Osteoblast (primary cell): ENCODE measurements around the gene CD68. TPM values are rescaled to one million over a fixed set of nuclear protein-coding genes. Genes with fewer than 3 reads are reported as not detected.

Experiments
- DNase-seq: peaks from one replicate; pipeline ENCODE4 v3.0.0; 2011; ENCODE audit warnings: low spot score, mixed read lengths; ENCODE audit not compliant: insufficient read length; ENCODE audit errors: missing footprints
- H2AFZ ChIP-seq: 2 replicates; pipeline ENCODE4 v1.6.0; 2011; ENCODE audit warnings: mild to moderate bottlenecking, low read length
- H3K27ac ChIP-seq: 2 replicates; pipeline ENCODE4 v1.5.1; 2011; ENCODE audit warnings: mild to moderate bottlenecking, low read depth, low read length, moderate library complexity
- H3K27me3 ChIP-seq: 2 replicates; pipeline ENCODE4 v1.6.0; 2012; ENCODE audit warnings: mild to moderate bottlenecking, control low read depth, inconsistent platforms, low read length, moderate library complexity; ENCODE audit not compliant: insufficient read depth
- H3K36me3 ChIP-seq: 2 replicates; pipeline ENCODE4 v1.5.1; 2011; ENCODE audit warnings: mild to moderate bottlenecking, low read length, control low read depth, moderate library complexity; ENCODE audit not compliant: insufficient read depth
- H3K4me1 ChIP-seq: 2 replicates; pipeline ENCODE4 v1.5.1; 2011; ENCODE audit warnings: mild to moderate bottlenecking, low read length, control low read depth, moderate library complexity; ENCODE audit not compliant: insufficient read depth
- H3K4me2 ChIP-seq: 2 replicates; pipeline ENCODE4 v1.6.0; 2011; ENCODE audit warnings: mild to moderate bottlenecking, low read length; ENCODE audit not compliant: insufficient read depth
- H3K4me3 ChIP-seq: fragments of 200-600 bp; sonication (generic); 3 replicates; pipeline ENCODE4 v1.5.1; 2012; ENCODE audit warnings: mild to moderate bottlenecking, low read length, inconsistent platforms; ENCODE audit not compliant: insufficient read depth
- H3K79me2 ChIP-seq: 2 replicates; pipeline ENCODE4 v1.6.0; 2012; ENCODE audit warnings: mild to moderate bottlenecking, low read length, control low read depth, inconsistent platforms; ENCODE audit not compliant: insufficient read depth
- H3K9me3 ChIP-seq: 2 replicates; pipeline ENCODE4 v1.5.1; 2011; ENCODE audit warnings: low read depth, low read length, control low read depth
- H4K20me1 ChIP-seq: 2 replicates; pipeline ENCODE4 v1.6.0; 2012; ENCODE audit warnings: mild to moderate bottlenecking, low read length, control low read depth; ENCODE audit not compliant: insufficient read depth
- total RNA-seq: library from RNA; depleted of rRNA; stranded (reverse); fragments of >200 nt; gene quantifications from 2 replicates; pipeline ENCODE4 v1.2.3, GENCODE V29; 2012
- TF ChIP-seq, protein P1 (sequence below): IDR thresholded peaks from 2 replicates; pipeline ENCODE4 v1.5.1; 2011; ENCODE audit warnings: mild to moderate bottlenecking, low read depth, low read length, moderate library complexity; ENCODE audit errors: extremely low read depth

Gene CD68
- total RNA-seq, 1 donor, result 31.8 TPM

DNA sequence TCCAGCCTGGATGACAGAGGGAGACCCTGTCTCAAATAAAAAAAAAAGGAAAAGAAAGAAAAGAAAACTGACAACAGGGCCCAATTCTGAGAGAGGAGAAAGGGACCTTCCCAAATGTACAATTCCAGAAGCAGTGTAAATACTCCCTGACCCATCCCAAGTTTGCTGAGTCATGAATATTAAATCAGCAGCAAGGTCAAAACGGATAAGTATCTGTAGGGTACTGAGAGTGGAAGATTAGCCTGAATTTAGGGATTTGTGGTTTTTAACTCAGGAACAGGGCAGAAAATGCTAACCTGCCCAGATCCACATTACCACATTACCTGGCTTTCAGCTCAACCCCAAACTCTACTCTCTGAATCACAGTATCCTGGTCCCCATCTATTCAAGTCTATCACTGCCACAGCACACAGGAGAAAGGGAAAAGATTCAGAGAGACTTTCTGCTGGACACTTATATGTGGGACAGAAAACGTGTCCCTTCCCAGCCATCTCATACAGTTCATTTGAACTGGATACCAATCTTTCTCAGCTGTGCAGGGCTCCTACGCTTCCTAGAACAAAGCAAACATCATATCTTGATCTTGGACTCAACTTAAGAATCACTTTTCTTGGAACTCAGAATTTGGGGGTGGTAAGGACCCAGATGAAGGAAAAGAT lies 32.3 kb downstream of the CD68 start:
- TF ChIP-seq, protein P1, sequence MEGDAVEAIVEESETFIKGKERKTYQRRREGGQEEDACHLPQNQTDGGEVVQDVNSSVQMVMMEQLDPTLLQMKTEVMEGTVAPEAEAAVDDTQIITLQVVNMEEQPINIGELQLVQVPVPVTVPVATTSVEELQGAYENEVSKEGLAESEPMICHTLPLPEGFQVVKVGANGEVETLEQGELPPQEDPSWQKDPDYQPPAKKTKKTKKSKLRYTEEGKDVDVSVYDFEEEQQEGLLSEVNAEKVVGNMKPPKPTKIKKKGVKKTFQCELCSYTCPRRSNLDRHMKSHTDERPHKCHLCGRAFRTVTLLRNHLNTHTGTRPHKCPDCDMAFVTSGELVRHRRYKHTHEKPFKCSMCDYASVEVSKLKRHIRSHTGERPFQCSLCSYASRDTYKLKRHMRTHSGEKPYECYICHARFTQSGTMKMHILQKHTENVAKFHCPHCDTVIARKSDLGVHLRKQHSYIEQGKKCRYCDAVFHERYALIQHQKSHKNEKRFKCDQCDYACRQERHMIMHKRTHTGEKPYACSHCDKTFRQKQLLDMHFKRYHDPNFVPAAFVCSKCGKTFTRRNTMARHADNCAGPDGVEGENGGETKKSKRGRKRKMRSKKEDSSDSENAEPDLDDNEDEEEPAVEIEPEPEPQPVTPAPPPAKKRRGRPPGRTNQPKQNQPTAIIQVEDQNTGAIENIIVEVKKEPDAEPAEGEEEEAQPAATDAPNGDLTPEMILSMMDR, result no peak
- Histone ChIP-seq H3K4me1 (peaks cover 23% of the 10 kb centered on the region), H3K9me3 (no peaks in the 10 kb centered on the region), H4K20me1 (peaks cover 46% of the 10 kb centered on the region), H3K27ac (peak overlapping the region; percentile 39), H3K27me3 (no peaks in the 10 kb centered on the region), H3K4me3 (peak overlapping the region; percentile 45), H3K4me2 (peak overlapping the region; percentile 62), H2AFZ (no peak overlapping the region), H3K79me2 (peaks cover 72% of the 10 kb centered on the region), H3K36me3 (peaks cover 22% of the 10 kb centered on the region)
- peak; percentile 51 for DNase-seq

DNA sequence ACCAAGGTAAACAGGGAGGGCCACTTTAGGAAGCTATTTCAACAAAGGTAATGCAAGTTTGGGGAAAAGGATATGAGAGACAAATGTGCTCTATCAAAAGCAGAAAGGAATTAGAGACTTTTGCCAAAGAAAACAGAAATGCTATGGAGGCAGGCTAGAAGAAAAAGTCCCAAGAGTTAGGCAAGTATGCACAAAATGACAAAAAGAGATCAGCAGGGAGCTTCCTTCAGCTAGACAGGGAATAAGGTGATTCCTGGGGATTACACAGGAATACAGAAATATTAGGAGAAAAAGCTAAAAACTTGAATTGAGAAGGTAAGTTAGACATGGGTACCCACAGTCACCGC lies 32.8 kb downstream of the CD68 start:
- TF ChIP-seq, protein P1, result no peak
- Histone ChIP-seq H2AFZ (no peak overlapping the region), H3K4me3 (peak overlapping the region; percentile 45), H3K9me3 (no peaks in the 10 kb centered on the region), H3K36me3 (peaks cover 22% of the 10 kb centered on the region), H3K79me2 (peaks cover 68% of the 10 kb centered on the region), H3K4me1 (peaks cover 23% of the 10 kb centered on the region), H3K4me2 (peak overlapping the region; percentile 62), H3K27ac (peak overlapping the region; percentile 39), H4K20me1 (peaks cover 46% of the 10 kb centered on the region), H3K27me3 (no peaks in the 10 kb centered on the region)
- DNase-seq, result peak; percentile 73

DNA sequence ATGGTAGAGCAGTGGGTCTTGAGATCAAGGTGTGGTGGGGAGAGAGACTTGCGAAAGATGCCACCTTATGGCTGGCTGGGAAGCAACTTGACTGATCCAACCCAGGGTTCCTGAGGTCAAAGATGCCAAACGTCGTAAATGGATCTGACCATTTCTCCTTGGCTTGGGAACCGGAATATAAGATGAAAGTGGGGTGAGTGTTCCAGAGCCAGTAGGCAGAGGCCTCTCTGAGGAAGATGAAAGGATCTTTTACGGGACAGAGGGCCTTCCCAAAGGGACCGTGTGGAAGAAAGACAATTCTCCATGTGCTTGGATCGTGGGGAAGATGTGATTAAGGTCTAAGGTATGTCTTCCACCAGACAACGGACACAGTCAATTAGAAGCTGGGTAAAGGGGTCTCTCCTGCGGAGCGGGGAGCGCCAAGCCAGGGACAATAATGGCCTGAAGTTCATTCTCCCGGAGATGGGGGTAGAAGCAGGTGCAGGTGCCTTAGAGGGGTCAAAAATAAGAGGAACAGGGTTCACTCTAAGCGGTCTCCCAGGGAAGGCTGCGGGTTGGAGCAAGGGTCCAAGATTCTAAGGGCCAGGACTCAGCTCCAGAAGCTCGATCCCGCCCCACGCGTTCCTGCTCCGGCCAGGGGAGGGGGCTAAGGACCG lies 34.5 kb downstream of the CD68 start:
- peaks cover 42% of the 10 kb centered on the region for H4K20me1 ChIP-seq
- H3K9me3 ChIP-seq, result no peaks in the 10 kb centered on the region
- H3K79me2 ChIP-seq, result peaks cover 52% of the 10 kb centered on the region
- H3K4me3 ChIP-seq, result peak overlapping the region; percentile 92
- no peaks in the 10 kb centered on the region for H3K27me3 ChIP-seq
- H3K4me2 ChIP-seq, result peak overlapping the region; percentile 80
- peaks cover 23% of the 10 kb centered on the region for H3K4me1 ChIP-seq
- DNase-seq, result peak; percentile 73
- TF ChIP-seq, protein P1, result no peak
- H2AFZ ChIP-seq, result peak overlapping the region; percentile 26
- H3K36me3 ChIP-seq, result peaks cover 17% of the 10 kb centered on the region
- H3K27ac ChIP-seq, result peak overlapping the region; percentile 67
